ENCODE results near the gene TCAF2.
"Not testable (repeated sequence)": the region's sequence is repeated elsewhere in the genome, so short reads cannot be mapped to it uniquely, and the experiment has no call there.

- TF ChIP-seq POLR2A, POLR2AphosphoS5 (IDR thresholded peaks at IDR 0.05; ENCODE audit: low read depth, low read length): not testable (repeated sequence)
These were observed 5.2 kb upstream of the TCAF2 start for GRCh38 chr7:143615545-143615944.
